IPS-20b (cell line): ENCODE results near the gene RIMBP2.

Source experiments
- H3K27ac ChIP-seq: one replicate; pipeline ENCODE4 v1.5.1; 2013; ENCODE audit warnings: low read length
- H3K27me3 ChIP-seq: 2 replicates; pipeline ENCODE4 v1.6.1; 2013; ENCODE audit warnings: mild to moderate bottlenecking, low read length, inconsistent platforms; ENCODE audit not compliant: insufficient read depth
- H3K36me3 ChIP-seq: 2 replicates; pipeline ENCODE4 v1.6.1; 2013; ENCODE audit warnings: low read depth, mild to moderate bottlenecking, inconsistent platforms, low read length, moderate library complexity; ENCODE audit not compliant: insufficient read depth
- H3K4me1 ChIP-seq: 2 replicates; pipeline ENCODE4 v1.6.1; 2013; ENCODE audit warnings: mild to moderate bottlenecking, control low read depth, inconsistent platforms, low read length, moderate library complexity; ENCODE audit not compliant: insufficient read depth
- H3K4me3 ChIP-seq: 2 replicates; pipeline ENCODE4 v1.5.1; 2013; ENCODE audit warnings: mild to moderate bottlenecking, low read length, inconsistent platforms
- H3K9ac ChIP-seq: 2 replicates; pipeline ENCODE4 v1.6.1; 2013; ENCODE audit warnings: low read depth, mild to moderate bottlenecking, inconsistent platforms, low read length, moderate library complexity
- H3K9me3 ChIP-seq: 2 replicates; pipeline ENCODE4 v1.6.1; 2013; ENCODE audit warnings: mild to moderate bottlenecking, low read depth, low read length, inconsistent platforms; ENCODE audit not compliant: insufficient read depth

Gene RIMBP2

DNA sequence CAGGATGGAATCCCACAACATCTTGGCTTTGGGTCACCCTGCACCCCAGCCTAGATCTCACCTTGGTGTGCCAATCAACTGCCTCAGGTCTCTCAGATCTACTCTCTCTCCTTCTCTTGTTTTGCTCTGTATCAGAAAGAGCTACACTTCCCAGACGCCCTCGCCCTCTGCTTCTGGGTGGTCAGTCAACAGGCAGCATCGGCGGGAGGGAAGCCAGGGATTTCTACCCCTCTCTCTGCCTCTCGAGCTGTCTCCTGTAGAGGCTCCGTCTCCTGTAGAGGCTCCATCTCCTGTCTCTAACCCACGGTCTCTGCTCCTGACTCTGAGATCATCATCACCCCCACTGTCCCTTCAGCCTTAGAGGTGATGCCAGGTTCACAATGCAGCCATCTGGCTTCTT lies 226.8 kb downstream of the RIMBP2 start:
- Histone ChIP-seq H3K9me3 (no peaks in the 10 kb centered on the region), H3K36me3 (no peaks in the 10 kb centered on the region), H3K4me3 (no peak overlapping the region), H3K27me3 (no peaks in the 10 kb centered on the region), H3K9ac (no peak overlapping the region), H3K4me1 (no peaks in the 10 kb centered on the region), H3K27ac (no peak overlapping the region)

- Histone ChIP-seq H3K27me3 (no peaks in the 10 kb centered on the region), H3K4me1 (no peaks in the 10 kb centered on the region), H3K36me3 (no peaks in the 10 kb centered on the region), H3K9ac (no peak overlapping the region), H3K9me3 (no peaks in the 10 kb centered on the region), H3K27ac (no peak overlapping the region), H3K4me3 (no peak overlapping the region)
Measured at GRCh38 chr12:130488358-130488710, 227.8 kb downstream of the RIMBP2 start.

- Histone ChIP-seq H3K4me1 (no peaks in the 10 kb centered on the region), H3K9me3 (no peaks in the 10 kb centered on the region), H3K27ac (no peak overlapping the region), H3K4me3 (no peak overlapping the region), H3K27me3 (no peaks in the 10 kb centered on the region), H3K36me3 (no peaks in the 10 kb centered on the region), H3K9ac (no peak overlapping the region)
Measured at GRCh38 chr12:130487636-130488357, 228.3 kb downstream of the RIMBP2 start.

DNA sequence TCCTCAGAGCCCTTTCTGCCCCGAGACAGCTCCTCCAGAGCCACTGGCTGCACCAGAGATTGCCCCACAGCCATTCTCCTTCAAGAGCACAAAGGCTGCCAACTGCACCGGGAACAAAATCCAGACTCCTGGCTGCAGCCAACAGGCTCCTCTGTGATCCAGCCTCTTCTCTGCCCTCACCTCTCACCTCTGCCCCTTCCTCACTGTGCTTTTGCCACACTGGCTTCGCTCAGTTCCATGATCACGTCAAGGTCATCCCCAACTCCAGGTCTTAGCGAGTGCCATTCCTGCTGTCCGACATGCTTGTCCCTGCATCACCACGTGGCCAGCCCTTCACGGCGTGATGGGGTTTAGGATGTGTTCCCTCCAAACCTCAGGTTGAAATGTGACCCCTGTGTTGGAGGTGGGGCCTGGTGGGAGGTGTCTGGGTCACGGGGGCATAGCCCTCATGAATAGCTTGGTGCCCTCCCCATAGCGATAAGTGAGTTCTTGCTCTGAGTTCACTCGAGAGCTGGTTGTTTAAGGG lies 229.1 kb downstream of the RIMBP2 start:
- no peak overlapping the region for H3K9ac ChIP-seq
- H3K36me3 ChIP-seq = no peaks in the 10 kb centered on the region
- no peak overlapping the region for H3K27ac ChIP-seq
- no peaks in the 10 kb centered on the region for H3K9me3 ChIP-seq
- no peak overlapping the region for H3K4me3 ChIP-seq
- H3K4me1 ChIP-seq = peaks cover 4% of the 10 kb centered on the region
- no peaks in the 10 kb centered on the region for H3K27me3 ChIP-seq

GRCh38 chr12:130486146-130486435 lies 230.0 kb downstream of the RIMBP2 start:
- Histone ChIP-seq H3K27ac (no peak overlapping the region), H3K9me3 (no peaks in the 10 kb centered on the region), H3K27me3 (no peaks in the 10 kb centered on the region), H3K4me3 (no peak overlapping the region), H3K4me1 (peaks cover 4% of the 10 kb centered on the region), H3K36me3 (no peaks in the 10 kb centered on the region), H3K9ac (no peak overlapping the region)

- Histone ChIP-seq H3K9me3 (no peaks in the 10 kb centered on the region), H3K4me1 (peaks cover 4% of the 10 kb centered on the region), H3K27me3 (no peaks in the 10 kb centered on the region), H3K36me3 (no peaks in the 10 kb centered on the region), H3K9ac (no peak overlapping the region; the same call in 1 of the 2 replicates), H3K27ac (no peak overlapping the region), H3K4me3 (no peak overlapping the region)
Measured at GRCh38 chr12:130485291-130486145, 230.6 kb downstream of the RIMBP2 start.

GRCh38 chr12:130484221-130484620 lies 231.9 kb downstream of the RIMBP2 start:
- no peak overlapping the region for H3K4me3 ChIP-seq
- no peak overlapping the region for H3K9ac ChIP-seq
- H3K36me3 ChIP-seq = no peaks in the 10 kb centered on the region
- H3K9me3 ChIP-seq = no peaks in the 10 kb centered on the region
- H3K4me1 ChIP-seq = peaks cover 4% of the 10 kb centered on the region
- no peak overlapping the region for H3K27ac ChIP-seq
- no peaks in the 10 kb centered on the region for H3K27me3 ChIP-seq

- Histone ChIP-seq H3K4me1 (peaks cover 4% of the 10 kb centered on the region), H3K9me3 (no peaks in the 10 kb centered on the region)
Measured at GRCh38 chr12:130483616-130484180, 232.4 kb downstream of the RIMBP2 start.

GRCh38 chr12:130482448-130482847 lies 233.7 kb downstream of the RIMBP2 start:
- H3K9me3 ChIP-seq = no peaks in the 10 kb centered on the region

More at GRCh38 chr12:130483616-130484180, 232.4 kb downstream of the RIMBP2 start:
- Histone ChIP-seq H3K27ac (no peak overlapping the region), H3K36me3 (no peaks in the 10 kb centered on the region), H3K9ac (no peak overlapping the region), H3K4me3 (no peak overlapping the region), H3K27me3 (no peaks in the 10 kb centered on the region)

DNA sequence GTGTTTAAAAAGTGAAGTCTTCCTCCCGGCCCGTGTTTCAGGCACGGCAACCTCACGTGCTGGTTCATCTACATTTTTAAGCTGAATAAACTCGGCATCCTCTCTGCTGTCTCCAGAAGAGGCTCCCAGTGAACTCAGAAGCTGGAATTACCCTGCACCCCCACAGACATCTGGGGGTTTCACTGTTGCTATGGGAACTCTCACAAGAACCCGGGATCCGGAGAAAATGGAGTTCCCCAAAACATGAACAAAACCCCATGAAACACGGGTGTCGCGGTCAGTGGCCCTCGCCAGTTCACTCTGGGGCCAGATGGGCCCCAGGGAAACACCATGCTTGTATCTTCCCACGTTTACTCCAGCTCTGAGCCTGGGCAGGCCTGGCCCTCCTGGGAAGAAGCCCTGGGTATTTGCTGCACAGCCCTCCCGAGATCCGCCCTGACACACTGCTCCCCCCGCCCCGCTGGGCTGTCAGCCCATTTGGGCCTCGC lies 234.7 kb downstream of the RIMBP2 start:
- Histone ChIP-seq H3K27ac (no peak overlapping the region), H3K27me3 (no peaks in the 10 kb centered on the region), H3K9me3 (no peaks in the 10 kb centered on the region), H3K36me3 (no peaks in the 10 kb centered on the region), H3K9ac (no peak overlapping the region), H3K4me1 (peaks cover 4% of the 10 kb centered on the region), H3K4me3 (no peak overlapping the region)

More at GRCh38 chr12:130482448-130482847, 233.7 kb downstream of the RIMBP2 start:
- Histone ChIP-seq H3K4me1 (peaks cover 4% of the 10 kb centered on the region), H3K36me3 (no peaks in the 10 kb centered on the region), H3K27me3 (no peaks in the 10 kb centered on the region), H3K9ac (no peak overlapping the region), H3K27ac (no peak overlapping the region), H3K4me3 (no peak overlapping the region)

GRCh38 chr12:130480887-130481286 lies 235.2 kb downstream of the RIMBP2 start:
- H3K27me3 ChIP-seq = no peaks in the 10 kb centered on the region
- no peak overlapping the region for H3K27ac ChIP-seq
- H3K9ac ChIP-seq = no peak overlapping the region

More at GRCh38 chr12:130480887-130481286, 235.2 kb downstream of the RIMBP2 start:
- Histone ChIP-seq H3K36me3 (no peaks in the 10 kb centered on the region), H3K9me3 (no peaks in the 10 kb centered on the region), H3K4me3 (no peak overlapping the region), H3K4me1 (peaks cover 4% of the 10 kb centered on the region)
